H1 (cell line): ENCODE data around the gene NT5M. TPM values are rescaled to one million over a fixed set of nuclear protein-coding genes. Genes with fewer than 3 reads are reported as not detected.

ENCODE experiments used
- CTCF ChIA-PET: fragments of 300-600 bp; sonication (Branson Sonifier 250); formaldehyde crosslinking; loops from one replicate; lab custom pipeline; 2021; ENCODE audit not compliant: partially characterized antibody; lab: Charles Lee
- POLR2A ChIA-PET: fragments of 300-600 bp; sonication (Branson Sonifier 250); formaldehyde crosslinking; loops from one replicate; lab custom pipeline; 2021; ENCODE audit warnings: inconsistent platforms; ENCODE audit not compliant: partially characterized antibody; lab: Charles Lee
- DNase-seq, 2 experiments: peaks; one replicate each; pipeline versions ENCODE4 v3.0.0 to v3.0.0-alpha.2; 2010 to 2022; ENCODE audit warnings: low spot score in 2 of 2, low read depth in 1 of 2, mixed read lengths in 1 of 2
- FAIRE-seq: peaks from 2 replicates; lab custom pipeline; 2011; peaks lifted over from hg19 to GRCh38; lab: Jason Lieb, UNC
- H2AFZ ChIP-seq: 2 replicates; pipeline ENCODE4 v1.8.1; 2012; ENCODE audit warnings: low read length, inconsistent platforms
- H2AK5ac ChIP-seq: 2 replicates; pipeline ENCODE4 v1.6.1; 2013; ENCODE audit warnings: low read depth, low read length
- H2BK120ac ChIP-seq: replicated peaks from 2 replicates; pipeline ENCODE3; 2013; ENCODE audit warnings: low read depth, low read length, inconsistent platforms
- H2BK12ac ChIP-seq: 2 replicates; pipeline ENCODE4 v1.6.1; 2013; ENCODE audit warnings: low read depth, low read length
- H2BK15ac ChIP-seq: 2 replicates; pipeline ENCODE4 v1.6.1; 2013; ENCODE audit warnings: low read length
- H2BK20ac ChIP-seq: 2 replicates; pipeline ENCODE4 v1.6.1; 2013; ENCODE audit warnings: low read length
- H2BK5ac ChIP-seq: 2 replicates; pipeline ENCODE4 v1.6.1; 2013; ENCODE audit warnings: low read depth, low read length
- H3K14ac ChIP-seq: 2 replicates; pipeline ENCODE4 v1.6.1; 2013; ENCODE audit warnings: inconsistent platforms; ENCODE audit not compliant: insufficient read length
- H3K18ac ChIP-seq: 2 replicates; pipeline ENCODE4 v1.6.1; 2013; ENCODE audit warnings: low read length; ENCODE audit errors: extremely low read depth
- H3K23ac ChIP-seq: 2 replicates; pipeline ENCODE4 v1.6.1; 2013; ENCODE audit warnings: inconsistent platforms; ENCODE audit not compliant: insufficient read length
- H3K23me2 ChIP-seq: 2 replicates; pipeline ENCODE4 v1.6.1; 2013; ENCODE audit warnings: low read depth, low read length
- H3K27ac ChIP-seq: 2 replicates; pipeline ENCODE4 v1.6.1; 2011; ENCODE audit warnings: low read depth, low read length, inconsistent platforms
- H3K27me3 ChIP-seq, 4 experiments: replicated peaks in 1 of 4; 1 replicate in 1 of 4; 2 replicates in 3 of 4; pipeline versions ENCODE4 v1.6.1 to v1.8.1; 2011 to 2013; ENCODE audit warnings: low read length in 3 of 4, mild to moderate bottlenecking in 3 of 4, inconsistent platforms in 2 of 4, mixed read lengths in 2 of 4, moderate library complexity in 1 of 4; ENCODE audit not compliant: control insufficient read depth in 3 of 4, insufficient read depth in 3 of 4; ENCODE audit errors: extremely low read depth in 1 of 4
- H3K36me3 ChIP-seq, 4 experiments: 2 replicates each; pipeline versions ENCODE4 v1.6.1 to v1.8.1; 2011 to 2013; ENCODE audit warnings: mild to moderate bottlenecking in 4 of 4, low read length in 3 of 4, moderate library complexity in 2 of 4, control low read depth in 1 of 4, inconsistent platforms in 1 of 4; ENCODE audit not compliant: insufficient read depth in 4 of 4, control insufficient read depth in 2 of 4
- H3K4ac ChIP-seq: replicated peaks from 2 replicates; pipeline ENCODE3; 2013; ENCODE audit warnings: low read length, low read depth, mixed read lengths, inconsistent platforms; ENCODE audit not compliant: insufficient read length
- H3K4me1 ChIP-seq, 4 experiments: replicated peaks in 1 of 4; 1 replicate in 1 of 4; 2 replicates in 3 of 4; pipeline versions ENCODE4 v1.6.1 to v1.8.1; 2011 to 2013; ENCODE audit warnings: low read length in 3 of 4, inconsistent platforms in 2 of 4, mixed read lengths in 1 of 4; ENCODE audit not compliant: insufficient read depth in 4 of 4, control insufficient read depth in 3 of 4
- H3K4me2 ChIP-seq, 2 experiments: 2 replicates each; pipeline versions ENCODE4 v1.6.1 to v1.8.1; 2011 to 2013; ENCODE audit warnings: low read depth in 2 of 2, low read length in 2 of 2, control low read depth in 1 of 2, inconsistent platforms in 1 of 2, mild to moderate bottlenecking in 1 of 2; ENCODE audit not compliant: insufficient read depth in 1 of 2
- H3K4me3 ChIP-seq, 4 experiments: fragments of 200-600, 300-600 bp in 1 of 4; sonication (generic), shearing (Covaris generic), sonication (Bioruptor Twin) in 1 of 4; 2 replicates each; pipeline versions ENCODE4 v1.5.1 to v1.8.1; 2011 to 2016; ENCODE audit warnings: low read length in 4 of 4, low read depth in 3 of 4, control low read depth in 2 of 4, inconsistent platforms in 2 of 4, mild to moderate bottlenecking in 2 of 4, mixed read lengths in 1 of 4, moderate library complexity in 1 of 4; ENCODE audit not compliant: insufficient read depth in 2 of 4; ENCODE audit errors: extremely low read depth in 1 of 4
- H3K56ac ChIP-seq: replicated peaks from 2 replicates; pipeline ENCODE3; 2013; ENCODE audit warnings: low read depth, mild to moderate bottlenecking, mixed read lengths, low read length, inconsistent platforms; ENCODE audit not compliant: insufficient read length
- H3K79me1 ChIP-seq: 2 replicates; pipeline ENCODE4 v1.6.1; 2013; ENCODE audit warnings: low read depth, low read length, control low read depth
- H3K79me2 ChIP-seq, 2 experiments: 2 replicates each; pipeline versions ENCODE4 v1.6.1 to v1.8.1; 2012 to 2013; ENCODE audit warnings: low read length in 2 of 2, mild to moderate bottlenecking in 2 of 2, inconsistent platforms in 1 of 2; ENCODE audit not compliant: insufficient read depth in 2 of 2, control insufficient read depth in 1 of 2
- H3K9ac ChIP-seq, 4 experiments: replicated peaks in 1 of 4; 1 replicate in 1 of 4; 2 replicates in 3 of 4; pipeline versions ENCODE4 v1.6.1 to v1.8.1; 2011 to 2013; ENCODE audit warnings: low read depth in 3 of 4, low read length in 3 of 4, control low read depth in 2 of 4, mild to moderate bottlenecking in 2 of 4, moderate library complexity in 2 of 4, inconsistent platforms in 1 of 4; ENCODE audit errors: extremely low read depth in 1 of 4
- H3K9me3 ChIP-seq, 2 experiments: 2 replicates each; pipeline versions ENCODE4 v1.6.1 to v1.8.1; 2012 to 2013; ENCODE audit warnings: mild to moderate bottlenecking in 2 of 2, moderate library complexity in 2 of 2, control low read depth in 1 of 2, inconsistent platforms in 1 of 2, low read depth in 1 of 2, low read length in 1 of 2, mixed read lengths in 1 of 2; ENCODE audit not compliant: insufficient read depth in 2 of 2
- H4K20me1 ChIP-seq, 2 experiments: replicated peaks in 1 of 2; 2 replicates each; pipeline versions ENCODE3 to v1.8.1; 2011 to 2013; ENCODE audit warnings: inconsistent platforms in 2 of 2, low read length in 2 of 2, mild to moderate bottlenecking in 1 of 2; ENCODE audit not compliant: insufficient read depth in 2 of 2, control insufficient read depth in 1 of 2
- H4K5ac ChIP-seq: 2 replicates; pipeline ENCODE4 v1.6.1; 2013; ENCODE audit warnings: low read length, low read depth, mixed read lengths, inconsistent platforms; ENCODE audit not compliant: insufficient read length
- H4K8ac ChIP-seq: 2 replicates; pipeline ENCODE4 v1.8.0; 2013; ENCODE audit warnings: mild to moderate bottlenecking, moderate library complexity, low read length, inconsistent platforms; ENCODE audit not compliant: insufficient read depth; ENCODE audit errors: extremely low read depth
- H4K91ac ChIP-seq: replicated peaks from 2 replicates; pipeline ENCODE3; 2013; ENCODE audit warnings: low read length, mixed read lengths, inconsistent platforms; ENCODE audit not compliant: insufficient read length
- CTBP2 ChIP-seq: IDR thresholded peaks from 2 replicates; pipeline ENCODE4 v1.7.0; 2011; ENCODE audit warnings: borderline replicate concordance, mild to moderate bottlenecking, moderate library complexity, mixed read lengths, low read length; ENCODE audit not compliant: insufficient read depth, insufficient read length
- HDAC6 ChIP-seq: IDR thresholded peaks from one replicate; pipeline ENCODE4 v1.7.1; 2012; ENCODE audit warnings: low read depth, mild to moderate bottlenecking, inconsistent platforms, low read length, moderate library complexity
- JUN ChIP-seq: IDR thresholded peaks from 2 replicates; pipeline ENCODE4 v1.6.1; 2011; ENCODE audit warnings: low read depth, mild to moderate bottlenecking, improper control_type of control experiment, low read length
- MAFK ChIP-seq: IDR thresholded peaks from 2 replicates; pipeline ENCODE4 v1.6.1; 2012; ENCODE audit warnings: low read depth, mild to moderate bottlenecking, improper control_type of control experiment, low read length
- RXRA ChIP-seq: IDR thresholded peaks from 2 replicates; pipeline ENCODE4 v1.6.1; 2011; ENCODE audit warnings: low read depth, mild to moderate bottlenecking, low read length, moderate library complexity; ENCODE audit not compliant: insufficient read depth
- SUZ12 ChIP-seq: fragments of 200-600 bp; sonication (generic); IDR thresholded peaks from 2 replicates; pipeline ENCODE4 v1.6.1; 2012; ENCODE audit warnings: mild to moderate bottlenecking, inconsistent platforms, low read length, moderate library complexity, mixed read lengths
- TAF7 ChIP-seq: optimal IDR thresholded peaks from 2 replicates; pipeline ENCODE3; 2011; ENCODE audit warnings: low read depth, mild to moderate bottlenecking, inconsistent platforms, low read length, moderate library complexity, borderline replicate concordance
- TBP ChIP-seq: IDR thresholded peaks from 2 replicates; pipeline ENCODE4 v1.6.1; 2011; ENCODE audit warnings: low read depth, low read length, improper control_type of control experiment
- WGBS, 2 experiments: shearing (Covaris generic) in 1 of 2; methylation state at CpG; one replicate each; pipeline versions ENCODE4 v1.1.6 to v1.1.7; 2013 to 2015; ENCODE audit warnings: low lambda C conversion rate in 2 of 2, mixed read lengths in 2 of 2, inconsistent platforms in 1 of 2, low coverage in 1 of 2, missing lambda C conversion rate in 1 of 2; ENCODE audit not compliant: insufficient replicate concordance in 2 of 2, insufficient coverage in 1 of 2, insufficient read length in 1 of 2; ENCODE audit errors: extremely low coverage in 1 of 2, missing lambda C conversion rate in 1 of 2; 5-methylcytosine and 5-hydroxymethylcytosine counted together
- polyA plus RNA-seq, 7 experiments: library from polyadenylated mRNA; depleted of rRNA in 3 of 7; stranded (reverse) in 5 of 7; unstranded in 2 of 7; fragments of >200 nt in 5 of 7; fragments of 200-250 nt in 2 of 7; gene quantifications; 1 replicate in 5 of 7; 2 replicates in 1 of 7; 4 replicates in 1 of 7; pipeline versions ENCODE4 v1.2.1 to v1.2.3, GENCODE V29; 2011 to 2013; ENCODE audit warnings: missing spikeins in 2 of 7, mixed read lengths in 2 of 7
- total RNA-seq: library from RNA; stranded (reverse); fragmentation: NEBNext Ultra II Directional; extraction: Animal tissue kit (Norgen Biotek cat#: 25700); gene quantifications from 2 replicates; pipeline ENCODE4 v1.2.1, GENCODE V29; 2021

Gene NT5M
- total and polyA plus RNA-seq, 2 of the 8 experiments (the other 6 are each of a cell fraction or from before 2014, with no cell fraction given) = 7.6 to 18.2 TPM

DNA sequence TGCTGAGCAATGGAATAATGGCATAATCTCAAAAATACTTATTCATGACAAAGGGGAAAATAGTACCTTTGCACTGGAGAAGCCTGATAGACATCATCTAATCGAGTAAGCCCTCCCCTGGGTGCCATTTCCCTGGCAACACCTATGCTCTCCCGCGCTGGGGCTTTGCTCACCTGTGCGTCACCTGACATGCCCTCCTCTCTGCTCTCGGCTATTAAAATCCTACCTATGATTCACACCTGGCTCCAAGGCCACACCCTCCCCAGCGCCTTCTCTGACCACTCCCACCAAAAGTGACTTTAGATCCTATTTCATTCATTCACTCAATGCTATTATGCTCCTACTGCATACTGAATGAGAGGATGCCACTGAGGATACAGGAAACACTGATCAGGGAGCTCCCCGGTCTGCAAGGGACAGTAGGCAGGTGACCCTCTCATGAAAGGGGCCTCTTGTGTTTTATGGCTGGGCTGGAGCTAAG is 83.9 kb downstream of the NT5M start:
- Histone ChIP-seq H3K9ac (no peak overlapping the region), H3K18ac (no peak overlapping the region), H4K91ac (no peak overlapping the region), H3K23ac (no peak overlapping the region), H3K4me3 (no peak overlapping the region), H3K4me1 (no peaks in the 10 kb centered on the region; a peak in 1 of 7 replicates), H3K14ac (no peak overlapping the region), H2AFZ (no peak overlapping the region), H3K4ac (no peak overlapping the region), H2BK20ac (no peak overlapping the region), H3K27me3 (no peaks in the 10 kb centered on the region), H3K9me3 (no peaks in the 10 kb centered on the region), H2AK5ac (no peak overlapping the region), H2BK15ac (no peak overlapping the region), H2BK120ac (no peak overlapping the region), H3K79me1 (no peaks in the 10 kb centered on the region), H4K5ac (no peak overlapping the region), H2BK12ac (no peak overlapping the region), H3K23me2 (no peaks in the 10 kb centered on the region; the same call in 1 of the 2 replicates), H3K4me2 (no peak overlapping the region), H3K27ac (no peak overlapping the region), H3K79me2 (no peaks in the 10 kb centered on the region), H3K36me3 (no peaks in the 10 kb centered on the region), H4K8ac (no peak overlapping the region), H2BK5ac (no peak overlapping the region), H4K20me1 (peaks cover 0 to 2% of the 10 kb centered on the region in 2 experiments), H3K56ac (no peak overlapping the region)
- FAIRE-seq = no peak
- no peak for DNase-seq
- ChIA-PET CTCF (interaction anchor here (0.6 to 2.0 kb wide), 31 partner anchors 8 to 425 kb away, joined by 3 to 23 read pairs (median 4); no protein-coding TSS in a partner anchor), POLR2A (no interaction called here)
- 82% methylated on average over 7 of the region's 7 CpGs; no CpG with 5 or more reads in 1 of the 2 experiments for WGBS, 2 experiments
- TF ChIP-seq CTBP2 = no peak
- no peak for TF ChIP-seq MAFK
- no peak for TF ChIP-seq JUN
- TF ChIP-seq TAF7 = no peak
- no peak for TF ChIP-seq RXRA
- TF ChIP-seq HDAC6 = no peak
- TF ChIP-seq SUZ12 = no peak
- TF ChIP-seq TBP = no peak
